ENCODE data around the gene RBMS3. TPM values are rescaled to one million over a fixed set of nuclear protein-coding genes. Genes with fewer than 3 reads are reported as not detected.

RBMS3 gene
- total RNA-seq, 1 experiment from 2014 or later = 8.7 TPM

- TF ChIP-seq ZNF425 (CRISPR knock-in tag; conservative IDR thresholded peaks at IDR 0.05) (no peak), KAT7 (CRISPR knock-in tag; IDR thresholded peaks at IDR 0.05; ENCODE audit: borderline replicate concordance) (no peak), ZMAT4 (CRISPR knock-in tag; IDR thresholded peaks at IDR 0.05) (no peak), JAZF1 (CRISPR knock-in tag; IDR thresholded peaks at IDR 0.05) (no peak)
Measured at GRCh38 chr3:29644261-29644660, 363.4 kb downstream of the RBMS3 start (continued).

GRCh38 chr3:29644956-29645636 lies 364.2 kb downstream of the RBMS3 start:
- no peak overlapping the region for H3K4me3 Mint-ChIP-seq
- H3K4me1 Mint-ChIP-seq = peaks cover 32% of the 10 kb centered on the region
- ChIA-PET CTCF (no interaction called here), POLR2A (no interaction called here)
- no peak overlapping the region for H3K27ac Mint-ChIP-seq
- H3K36me3 Mint-ChIP-seq = no peaks in the 10 kb centered on the region
- H3K9me3 Mint-ChIP-seq = no peaks in the 10 kb centered on the region
- no peak for DNase-seq (ENCODE audit: low spot score)
- ATAC-seq = no peak
- TF ChIP-seq ZNF512 (CRISPR knock-in tag; IDR thresholded peaks at IDR 0.05; ENCODE audit: borderline replicate concordance) (no peak), CDX4 (CRISPR knock-in tag; IDR thresholded peaks at IDR 0.05; ENCODE audit: borderline replicate concordance) (no peak), NFATC4 (CRISPR knock-in tag; IDR thresholded peaks at IDR 0.05) (no peak)
- no peaks in the 10 kb centered on the region for H3K27me3 Mint-ChIP-seq (ENCODE audit: low read depth)

- ChIA-PET CTCF (no interaction called here), POLR2A (no interaction called here)
- no peak overlapping the region for H3K4me3 Mint-ChIP-seq
- H3K27me3 Mint-ChIP-seq (ENCODE audit: low read depth) = no peaks in the 10 kb centered on the region
- H3K27ac Mint-ChIP-seq = no peak overlapping the region
- TF ChIP-seq USF1 (CRISPR knock-in tag; IDR thresholded peaks at IDR 0.05) (no peak), NR2C2 (CRISPR knock-in tag; IDR thresholded peaks at IDR 0.05) (no peak), SMAD4 (CRISPR knock-in tag; IDR thresholded peaks at IDR 0.05) (no peak), HMGA2 (CRISPR knock-in tag; IDR thresholded peaks at IDR 0.05) (no peak), ZMAT4 (CRISPR knock-in tag; IDR thresholded peaks at IDR 0.05) (no peak), RELA (CRISPR knock-in tag; IDR thresholded peaks at IDR 0.05; ENCODE audit: borderline replicate concordance) (no peak), ZNF121 (CRISPR knock-in tag; IDR thresholded peaks at IDR 0.05) (no peak), FOXP1 (CRISPR knock-in tag; IDR thresholded peaks at IDR 0.05; ENCODE audit: borderline replicate concordance) (no peak), ZNF396 (CRISPR knock-in tag; IDR thresholded peaks at IDR 0.05; ENCODE audit: borderline replicate concordance) (no peak), FOXK1 (CRISPR knock-in tag; IDR thresholded peaks at IDR 0.05) (no peak), PRRX2 (CRISPR knock-in tag; IDR thresholded peaks at IDR 0.05) (no peak), ZNF263 (CRISPR knock-in tag; IDR thresholded peaks at IDR 0.05; ENCODE audit: low read depth) (no peak), PRDM15 (CRISPR knock-in tag; IDR thresholded peaks at IDR 0.05) (no peak)
- H3K4me1 Mint-ChIP-seq = peaks cover 24% of the 10 kb centered on the region
- no peaks in the 10 kb centered on the region for H3K36me3 Mint-ChIP-seq
- DNase-seq (ENCODE audit: low spot score) (no peak), ATAC-seq (no peak)
- no peaks in the 10 kb centered on the region for H3K9me3 Mint-ChIP-seq
Measured at GRCh38 chr3:29646043-29646442, 365.2 kb downstream of the RBMS3 start.

All from WTC11 (cell line).